ENCODE results near the gene MYO10.

DNA sequence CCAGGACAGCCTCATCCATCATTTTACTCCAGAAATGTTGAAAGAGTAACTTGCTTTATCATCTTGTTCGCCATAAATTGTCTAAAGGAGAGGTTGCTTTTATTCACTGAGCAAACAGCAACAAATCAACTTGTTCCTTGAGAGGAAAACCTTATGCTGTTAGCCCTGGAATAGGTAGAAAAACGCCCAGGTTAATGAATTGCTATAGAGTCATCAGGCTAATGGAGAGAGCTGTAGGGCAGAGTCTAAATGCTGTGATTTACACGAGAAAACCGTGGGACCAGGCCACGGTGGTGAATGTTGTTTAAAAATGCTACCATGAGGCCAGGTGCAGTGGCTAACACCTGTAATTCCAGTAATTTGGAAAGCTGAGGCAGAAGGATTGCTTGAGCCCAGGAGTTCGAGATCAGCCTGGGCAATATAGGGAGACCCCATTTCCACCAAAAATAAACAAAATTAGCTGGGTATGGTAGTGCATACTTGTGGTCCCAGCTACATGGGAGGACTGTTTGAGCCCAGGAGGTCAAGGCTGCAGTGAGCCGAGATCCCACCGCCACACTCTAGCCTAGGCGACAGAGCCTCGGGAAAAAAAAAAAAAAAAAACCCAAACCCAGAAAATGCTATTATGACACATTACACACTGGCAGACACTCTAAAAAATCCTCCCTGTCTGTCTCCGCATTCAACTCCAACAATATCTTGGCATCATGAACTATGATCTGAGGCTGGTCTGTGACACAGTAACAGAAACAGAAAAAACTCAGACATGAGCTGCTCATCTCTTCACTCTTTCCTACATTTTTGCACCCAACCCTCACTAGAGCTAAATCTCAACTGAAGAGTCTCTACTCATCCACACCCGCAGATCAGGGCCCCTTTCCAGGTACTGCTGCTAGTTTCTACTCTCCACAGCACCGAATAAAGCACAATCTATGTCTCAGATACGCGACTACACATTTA, 200.7 kb downstream of the MYO10 start:
- TF ChIP-seq, protein P1, sequence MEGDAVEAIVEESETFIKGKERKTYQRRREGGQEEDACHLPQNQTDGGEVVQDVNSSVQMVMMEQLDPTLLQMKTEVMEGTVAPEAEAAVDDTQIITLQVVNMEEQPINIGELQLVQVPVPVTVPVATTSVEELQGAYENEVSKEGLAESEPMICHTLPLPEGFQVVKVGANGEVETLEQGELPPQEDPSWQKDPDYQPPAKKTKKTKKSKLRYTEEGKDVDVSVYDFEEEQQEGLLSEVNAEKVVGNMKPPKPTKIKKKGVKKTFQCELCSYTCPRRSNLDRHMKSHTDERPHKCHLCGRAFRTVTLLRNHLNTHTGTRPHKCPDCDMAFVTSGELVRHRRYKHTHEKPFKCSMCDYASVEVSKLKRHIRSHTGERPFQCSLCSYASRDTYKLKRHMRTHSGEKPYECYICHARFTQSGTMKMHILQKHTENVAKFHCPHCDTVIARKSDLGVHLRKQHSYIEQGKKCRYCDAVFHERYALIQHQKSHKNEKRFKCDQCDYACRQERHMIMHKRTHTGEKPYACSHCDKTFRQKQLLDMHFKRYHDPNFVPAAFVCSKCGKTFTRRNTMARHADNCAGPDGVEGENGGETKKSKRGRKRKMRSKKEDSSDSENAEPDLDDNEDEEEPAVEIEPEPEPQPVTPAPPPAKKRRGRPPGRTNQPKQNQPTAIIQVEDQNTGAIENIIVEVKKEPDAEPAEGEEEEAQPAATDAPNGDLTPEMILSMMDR (IDR thresholded peaks at IDR 0.05), result no peak
- TF ChIP-seq REST (IDR thresholded peaks at IDR 0.05; ENCODE audit: insufficient read depth in 1 of 2, low read depth in 2 of 2, low read length in 1 of 2), result no peak

All from Panc1 (cell line).